ENCODE results near the gene ST8SIA6.

ST8SIA6 gene

DNA sequence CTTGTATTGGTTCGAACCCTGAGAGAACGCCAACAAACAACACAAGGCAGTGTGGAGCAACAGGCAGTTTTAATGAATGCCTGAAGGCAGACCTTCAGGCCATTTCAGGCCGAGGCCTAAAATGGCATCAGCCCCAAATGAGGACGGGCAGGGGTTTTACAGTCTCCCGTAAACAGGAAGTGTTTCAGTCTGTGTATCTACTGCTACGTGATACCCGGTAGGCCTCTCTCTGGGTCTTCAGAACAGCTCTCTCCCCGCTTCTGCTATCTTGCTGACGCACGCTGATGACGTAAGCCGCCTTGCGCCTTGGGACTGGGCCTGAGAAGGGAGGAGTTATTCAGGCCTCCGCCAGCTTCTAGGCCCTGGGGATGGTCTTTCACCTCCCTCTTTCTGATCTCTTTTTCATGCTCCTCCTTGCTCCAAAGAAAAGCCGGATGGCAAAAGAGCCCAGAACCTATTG, 67.7 kb downstream of the ST8SIA6 start:
- FAIRE-seq = no peak

DNA sequence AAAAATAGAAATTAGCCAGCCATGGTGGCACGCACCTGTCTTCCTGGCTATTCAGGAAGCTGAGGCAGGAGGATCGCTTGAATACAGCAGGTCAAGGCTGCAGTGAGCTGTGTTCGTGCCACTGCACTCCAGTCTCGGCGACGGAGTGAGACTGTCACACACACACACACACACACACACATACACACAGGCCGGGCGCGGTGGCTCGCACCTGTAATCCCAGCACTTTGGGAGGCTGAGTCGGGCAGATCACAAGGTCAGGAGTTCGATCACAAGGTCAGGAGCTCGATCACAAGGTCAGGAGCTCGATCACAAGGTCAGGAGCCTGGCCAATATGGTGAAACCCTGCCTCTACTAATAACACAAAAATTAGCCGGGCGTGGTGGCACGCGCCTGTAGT, 68.4 kb downstream of the ST8SIA6 start:
- FAIRE-seq (no peak), DNase-seq (ENCODE audit: low spot score) (no peak)

More for the DNA sequence above, 67.7 kb downstream of the ST8SIA6 start:
- DNase-seq (ENCODE audit: low spot score) = no peak

DNA sequence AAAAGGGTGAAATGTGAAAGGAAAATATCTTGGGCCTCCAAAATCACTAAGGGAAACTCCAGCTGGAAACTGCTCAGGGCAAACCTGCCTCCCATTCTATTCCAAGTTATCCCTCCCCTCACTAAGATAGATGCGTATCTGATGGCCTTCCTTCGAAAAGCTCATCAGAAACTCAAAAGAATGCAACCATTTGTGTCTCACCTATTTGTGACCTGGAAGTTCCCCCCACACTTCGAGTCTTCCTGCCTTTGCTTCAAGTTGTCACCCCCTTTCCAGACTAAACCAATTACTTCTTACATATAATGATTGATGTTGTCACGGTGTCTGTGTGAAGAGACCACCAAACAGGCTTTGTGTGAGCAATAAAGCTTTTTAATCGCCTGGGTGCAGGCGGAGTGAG, 69.3 kb downstream of the ST8SIA6 start:
- no peak for DNase-seq (ENCODE audit: low spot score)
- no peak for FAIRE-seq

DNA sequence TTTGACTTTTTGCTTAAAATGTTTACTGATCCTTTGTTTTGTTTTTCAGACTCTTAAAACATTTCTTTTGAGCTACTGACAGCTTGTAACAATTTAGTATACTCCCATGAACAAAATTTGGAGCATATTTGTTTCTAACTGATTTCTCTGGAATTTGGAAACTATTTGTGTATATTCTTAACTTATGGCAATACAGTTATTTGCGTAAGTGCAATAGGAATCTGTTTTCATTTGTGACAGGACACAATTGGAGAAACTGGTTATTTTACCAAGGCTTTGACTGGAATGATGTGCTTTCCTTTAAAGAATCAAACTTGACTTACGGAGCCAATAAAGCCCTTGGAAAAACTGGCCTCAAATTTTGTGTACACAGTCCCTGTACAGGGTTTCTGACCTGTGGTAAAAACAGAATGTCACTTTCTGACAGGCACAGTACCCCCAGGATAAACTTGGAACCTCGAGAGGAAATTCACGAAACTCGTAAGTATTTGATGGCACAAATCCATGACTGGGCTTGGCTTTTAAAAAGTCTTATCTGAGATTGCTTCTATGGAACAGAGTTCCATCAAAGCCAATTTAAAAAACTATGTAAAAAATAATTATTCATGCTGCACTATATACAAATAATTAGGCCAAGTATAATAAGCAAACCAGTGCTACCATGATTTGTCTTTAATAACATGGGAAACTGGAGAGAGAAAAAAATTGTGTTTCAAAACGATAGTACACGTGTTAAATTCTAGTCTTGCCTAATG, 70.4 kb downstream of the ST8SIA6 start:
- no peak for DNase-seq (ENCODE audit: low spot score)
- no peak for FAIRE-seq

DNA sequence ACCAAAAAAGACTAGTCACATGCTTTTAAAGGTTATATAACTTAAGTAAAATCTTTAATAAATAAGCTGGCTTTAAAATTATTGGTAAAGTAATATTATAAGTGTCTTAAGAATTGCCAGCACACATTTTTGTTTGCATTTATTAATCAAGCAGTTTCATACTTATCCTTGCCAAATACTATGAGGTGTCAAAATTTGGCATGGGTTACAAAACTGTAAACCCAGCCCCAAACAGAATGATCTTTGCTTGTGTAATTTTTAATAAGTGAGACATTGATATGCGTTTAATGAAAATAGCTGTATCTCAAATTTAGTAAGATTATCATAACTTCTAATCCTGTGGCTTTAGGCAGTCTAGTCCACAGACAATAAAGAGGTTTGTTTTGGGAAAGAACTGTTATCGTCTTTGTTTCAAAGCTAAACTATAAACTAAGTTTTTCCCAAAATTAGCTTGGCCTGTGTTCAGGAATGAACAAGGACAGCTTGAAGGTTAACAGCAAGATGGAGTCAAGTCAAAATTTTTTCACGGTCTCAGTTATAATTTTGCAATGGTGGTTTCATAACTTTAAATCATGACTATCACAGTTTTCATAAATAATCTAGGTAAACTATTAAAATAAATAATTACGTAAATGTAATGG, 72.8 kb downstream of the ST8SIA6 start:
- peak; percentile 33 for FAIRE-seq

DNA sequence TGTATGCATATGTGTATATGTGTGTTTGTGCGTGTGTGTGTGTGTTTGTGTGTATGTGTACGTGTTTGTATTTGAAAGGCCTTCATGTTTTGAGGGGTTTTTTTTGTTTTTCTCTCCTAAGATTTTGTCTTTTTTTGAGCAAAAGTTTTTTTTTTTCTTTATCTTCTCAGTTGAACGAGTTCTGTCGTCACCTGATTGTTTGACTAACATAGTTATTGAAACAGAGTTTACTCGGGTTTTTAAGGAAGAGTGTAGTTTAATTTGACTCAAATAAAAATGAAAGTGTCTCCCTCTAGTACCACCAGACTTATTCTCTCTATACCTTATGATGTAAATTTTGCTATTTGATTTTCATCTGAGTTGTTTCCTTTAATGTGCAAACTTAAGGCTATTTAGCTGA, 73.5 kb downstream of the ST8SIA6 start:
- FAIRE-seq = no peak

More for the DNA sequence above, 72.8 kb downstream of the ST8SIA6 start:
- no peak for DNase-seq (ENCODE audit: low spot score)

DNA sequence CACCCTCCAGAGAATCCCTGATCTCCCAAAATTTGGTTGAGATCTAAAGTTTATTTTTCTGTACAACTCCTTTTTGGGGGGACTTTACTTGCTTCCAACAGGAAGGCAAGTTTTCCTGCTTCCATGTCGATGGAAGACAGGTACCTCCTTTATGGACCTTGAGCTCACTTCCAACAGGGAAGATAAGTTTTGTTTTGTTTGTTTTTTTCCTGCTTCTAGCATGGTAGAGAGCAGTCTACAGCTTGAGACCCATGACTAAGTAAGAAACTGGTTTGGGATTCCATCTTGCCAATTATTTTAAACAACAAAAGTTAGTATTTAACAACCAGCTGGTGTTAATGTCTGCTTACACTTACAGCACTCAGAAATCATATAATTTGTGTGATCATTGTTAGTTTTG, 74.4 kb downstream of the ST8SIA6 start:
- FAIRE-seq = no peak
- DNase-seq (ENCODE audit: low spot score) = no peak

More for the DNA sequence above, 73.5 kb downstream of the ST8SIA6 start:
- no peak for DNase-seq (ENCODE audit: low spot score)

DNA sequence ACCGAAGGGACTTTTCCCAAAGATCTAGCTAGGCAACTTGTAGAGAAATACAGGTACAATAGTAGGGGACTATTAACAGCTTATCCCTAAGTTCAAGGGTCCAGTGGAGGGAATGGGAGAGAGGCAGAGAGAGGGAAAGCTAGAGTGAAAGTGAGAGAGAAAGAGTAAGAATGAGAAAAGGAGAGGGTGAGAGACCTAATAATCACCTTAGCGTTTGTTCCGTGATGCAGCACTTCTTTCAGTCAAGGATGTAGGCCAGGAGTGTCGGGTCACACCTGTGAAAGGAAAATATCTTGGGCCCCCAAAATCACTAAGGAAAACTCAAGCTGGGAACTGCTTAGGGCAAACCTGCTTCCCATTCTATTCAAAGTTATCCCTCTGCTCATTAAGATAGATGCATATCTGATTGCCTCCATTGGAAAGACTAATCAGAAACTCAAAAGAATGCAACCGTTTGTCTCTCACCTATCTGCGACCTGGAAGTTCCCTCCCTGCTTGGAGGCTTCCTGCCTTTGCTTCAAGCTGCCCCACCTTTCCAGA, 75.2 kb downstream of the ST8SIA6 start:
- no peak for DNase-seq (ENCODE audit: low spot score)
- FAIRE-seq = no peak

DNA sequence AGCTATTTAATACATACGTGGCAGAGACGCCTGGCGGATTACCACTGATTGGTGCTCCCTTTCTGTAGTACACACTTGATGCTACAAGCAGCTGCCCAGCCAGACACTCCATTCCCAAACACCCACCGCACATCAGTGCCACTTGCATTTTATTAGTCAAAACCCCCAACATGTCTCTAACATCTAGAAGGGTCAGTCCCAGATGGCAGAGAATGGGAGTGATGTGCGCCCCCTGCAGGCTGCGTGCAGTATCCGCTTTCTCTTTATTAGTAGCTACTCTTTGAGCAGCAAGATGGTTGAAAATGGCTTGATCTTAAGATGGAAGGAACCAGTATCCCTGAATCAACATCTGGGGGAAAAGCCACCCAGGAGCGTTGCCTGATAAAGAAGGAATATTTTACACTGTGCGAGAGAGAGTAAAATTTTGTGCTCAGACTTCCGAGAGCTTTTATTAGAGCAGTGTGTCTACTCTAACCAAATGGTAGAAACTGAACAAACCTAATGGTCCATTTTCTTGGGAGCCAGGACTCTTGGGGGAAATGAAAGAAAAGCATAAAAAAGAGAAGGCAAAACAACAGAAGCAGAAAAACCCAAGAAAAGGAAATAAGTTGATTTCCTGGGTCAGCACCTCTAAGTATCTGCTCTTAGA, 78.3 kb downstream of the ST8SIA6 start:
- FAIRE-seq (no peak), DNase-seq (ENCODE audit: low spot score) (no peak)

DNA sequence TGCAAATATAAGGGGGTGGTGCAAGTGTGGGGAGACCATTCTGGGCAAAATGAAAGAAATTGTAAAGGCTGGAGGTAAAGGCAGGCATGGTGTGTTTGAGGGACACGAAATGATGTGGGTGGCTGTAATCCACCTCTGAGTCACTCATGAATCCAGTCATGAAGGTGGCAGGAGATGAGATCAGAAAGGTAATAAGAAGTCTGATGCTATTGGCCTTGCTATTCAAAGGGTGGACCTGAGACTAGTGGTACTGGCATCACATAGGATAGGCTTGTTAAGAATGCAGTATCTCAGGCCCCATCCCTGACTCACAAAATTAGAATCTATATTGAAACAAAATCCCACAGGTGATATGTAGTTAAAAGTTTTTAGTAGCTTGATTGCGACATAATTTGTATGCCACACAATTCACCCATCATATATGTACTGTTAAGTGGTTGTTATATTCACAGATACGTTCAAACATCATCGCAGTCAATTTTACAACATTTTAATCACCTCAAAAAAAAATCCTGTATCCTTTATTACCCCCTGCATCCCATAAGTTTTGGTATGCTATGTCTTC, 85.6 kb downstream of the ST8SIA6 start:
- no peak for DNase-seq (ENCODE audit: low spot score)
- FAIRE-seq = no peak

DNA sequence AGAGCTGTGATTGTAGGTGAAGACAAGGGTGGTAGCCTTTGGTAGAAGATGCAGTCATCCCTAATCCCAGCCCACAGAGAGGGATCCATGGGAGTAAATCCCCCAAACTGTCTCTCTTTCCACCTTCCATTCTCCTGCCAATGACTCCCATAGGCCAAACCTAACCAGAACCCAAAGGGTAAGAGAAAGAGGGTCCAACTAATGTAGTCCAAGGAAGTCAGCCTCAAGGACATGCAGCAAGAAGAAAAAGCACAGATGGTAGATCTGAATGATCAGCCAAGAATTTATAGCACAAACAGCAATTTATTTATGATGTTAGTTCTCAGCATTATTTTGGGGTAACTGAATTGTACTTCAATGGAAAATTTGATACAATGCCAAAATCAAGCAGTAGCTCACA, 87.7 kb downstream of the ST8SIA6 start:
- DNase-seq (ENCODE audit: low spot score) = no peak
- no peak for FAIRE-seq

DNA sequence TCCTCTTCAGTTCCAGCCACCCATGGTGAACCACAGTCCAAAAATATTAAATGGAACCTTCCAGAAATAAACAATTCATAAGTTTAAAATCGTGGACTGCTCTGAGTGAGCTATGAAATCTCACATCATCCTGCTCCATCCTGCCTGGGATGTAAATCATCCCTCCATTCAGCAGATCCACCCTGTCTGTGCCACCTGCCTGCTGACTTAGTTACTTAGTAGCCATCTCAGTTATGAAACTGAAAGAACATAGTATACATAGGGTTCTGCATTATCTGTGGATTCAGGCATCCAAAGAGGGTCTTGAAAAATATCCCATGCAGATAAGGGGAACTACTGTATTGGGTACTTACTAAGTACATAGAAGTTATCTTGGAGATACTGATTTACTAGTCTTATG, 89.0 kb downstream of the ST8SIA6 start:
- FAIRE-seq (no peak), DNase-seq (ENCODE audit: low spot score) (no peak)

DNA sequence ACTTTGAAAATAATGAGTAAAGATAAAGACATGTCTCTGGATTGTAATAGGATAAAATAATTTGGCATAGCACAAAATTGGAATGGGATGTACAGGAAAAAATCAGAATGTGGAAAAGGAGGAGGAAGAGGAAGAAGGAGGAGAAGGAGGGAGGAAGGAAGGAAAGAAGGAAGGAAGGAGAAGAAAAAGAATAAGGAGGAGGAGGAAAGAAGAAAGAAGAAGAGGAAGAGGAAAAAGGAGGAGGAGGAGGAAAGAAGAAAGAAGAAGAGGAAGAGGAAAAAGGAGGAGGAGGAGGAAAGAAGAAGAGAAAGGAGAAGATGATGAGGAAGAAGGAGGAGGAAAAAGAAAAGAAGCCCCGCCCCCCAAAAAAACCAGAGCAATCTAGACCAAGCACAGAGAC, 95.9 kb downstream of the ST8SIA6 start:
- DNase-seq (ENCODE audit: low spot score) (no peak), FAIRE-seq (no peak)

DNA sequence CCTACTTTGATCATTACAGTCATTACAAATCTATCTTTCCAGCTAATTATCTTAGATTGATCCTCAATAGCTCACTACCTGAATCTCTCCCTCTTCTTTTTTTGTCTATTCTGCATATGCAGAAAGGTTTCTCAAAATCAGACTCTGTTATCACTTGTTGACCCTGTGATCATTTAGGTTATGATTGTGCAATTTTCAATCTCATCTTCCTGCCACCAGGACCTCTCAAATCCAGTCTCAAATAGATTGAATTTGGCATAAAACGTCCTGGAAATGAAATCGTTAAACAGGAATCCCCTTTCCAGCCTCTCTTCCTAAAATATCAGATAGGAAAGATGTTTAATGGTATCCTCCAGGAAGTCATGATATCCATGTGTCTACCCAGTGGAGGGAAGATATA, 96.6 kb downstream of the ST8SIA6 start:
- FAIRE-seq (no peak), DNase-seq (ENCODE audit: low spot score) (no peak)

DNA sequence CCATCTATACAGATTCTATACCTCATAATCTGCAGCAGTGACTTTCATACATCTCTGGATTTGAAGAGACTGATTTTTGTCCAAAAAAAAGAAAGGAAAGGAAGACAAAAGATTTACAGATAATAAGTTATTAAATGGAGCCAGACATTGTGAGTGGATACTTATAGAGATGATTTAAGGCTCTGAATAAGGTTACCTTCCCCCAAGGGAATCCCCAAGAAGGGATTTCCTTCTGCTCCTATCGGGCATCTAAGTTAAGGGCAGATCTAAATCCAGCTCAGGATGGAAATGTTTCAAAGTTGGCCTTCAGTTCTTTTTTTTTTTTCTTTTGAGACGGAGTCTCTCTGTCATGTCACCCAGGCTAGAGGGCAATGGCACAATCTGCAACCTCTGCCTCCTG, 97.6 kb downstream of the ST8SIA6 start:
- FAIRE-seq = no peak
- DNase-seq (ENCODE audit: low spot score) = no peak

DNA sequence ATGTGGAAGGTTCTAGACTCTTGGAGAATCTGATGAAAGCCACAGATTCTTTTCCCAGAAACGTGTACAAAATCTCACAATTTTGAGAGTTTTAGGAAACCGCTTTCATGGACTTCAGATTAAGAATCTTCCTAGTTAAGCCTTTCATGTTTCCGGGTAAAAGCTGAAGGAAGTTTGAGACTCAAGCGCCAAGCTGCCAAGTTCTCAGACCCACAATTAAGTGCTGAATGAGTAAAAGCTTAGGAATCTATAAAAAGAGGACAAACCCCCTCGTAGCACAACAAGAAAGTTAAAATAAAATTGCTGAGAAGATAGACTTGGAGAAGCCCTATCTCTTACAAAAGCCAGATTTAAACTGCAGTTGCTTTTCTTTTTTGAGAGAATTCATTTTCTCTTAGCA, 99.6 kb downstream of the ST8SIA6 start:
- FAIRE-seq (no peak), DNase-seq (ENCODE audit: low spot score) (no peak)

DNA sequence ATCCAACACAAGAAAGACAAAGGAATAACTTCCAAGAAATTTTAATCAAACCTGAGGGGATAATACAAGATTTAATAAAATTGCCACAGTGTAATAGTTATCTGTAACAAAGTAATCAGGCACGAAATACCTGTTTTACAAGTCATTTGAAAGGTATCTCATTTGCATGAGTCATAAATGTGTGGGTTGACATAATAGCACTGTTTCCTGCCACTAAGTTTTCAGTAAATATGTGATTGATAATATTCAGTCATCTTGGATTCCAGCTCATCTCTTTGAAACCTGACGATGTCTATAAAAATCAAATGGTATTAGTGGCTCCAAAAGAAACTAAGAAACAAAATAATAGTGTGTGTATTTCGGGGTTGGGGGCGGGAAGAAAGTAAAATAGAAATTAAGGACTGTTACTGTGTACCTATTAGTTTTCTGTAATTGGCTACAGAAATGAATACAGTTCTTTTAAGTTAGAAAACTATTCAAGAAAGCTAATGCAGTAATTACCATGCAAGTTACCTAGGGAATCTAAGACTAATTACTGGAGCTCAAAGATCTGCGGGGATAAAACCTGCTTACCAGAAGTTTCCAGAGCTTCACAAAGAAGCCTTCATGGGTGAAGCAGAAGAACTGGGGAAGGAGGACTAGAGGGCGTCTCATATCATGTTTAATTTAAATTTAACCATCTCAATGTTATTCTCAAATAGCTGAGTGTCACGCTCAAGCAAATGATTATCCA, 100.7 kb downstream of the ST8SIA6 start:
- DNase-seq (ENCODE audit: low spot score) = peak; percentile 41
- FAIRE-seq = peak; percentile 76

DNA sequence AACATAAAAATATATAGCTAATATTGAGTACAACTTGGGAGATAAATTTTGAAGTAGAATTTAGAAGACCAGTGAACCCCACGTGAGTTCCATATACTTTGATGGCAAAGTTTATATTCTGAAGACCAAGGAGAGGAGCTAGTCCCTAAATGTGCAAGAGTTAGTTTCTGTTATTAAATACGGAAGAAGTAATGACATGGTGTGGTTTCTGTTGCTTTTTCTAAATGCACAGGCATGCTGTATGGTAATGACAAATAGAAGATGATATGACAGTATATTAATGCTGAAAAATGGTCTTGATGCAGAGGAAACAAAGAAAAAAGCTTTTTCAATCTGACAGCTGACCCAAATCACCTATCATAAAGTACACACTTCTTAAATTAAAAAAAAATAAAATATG, 101.8 kb downstream of the ST8SIA6 start:
- DNase-seq (ENCODE audit: low spot score) (no peak), FAIRE-seq (no peak)

DNA sequence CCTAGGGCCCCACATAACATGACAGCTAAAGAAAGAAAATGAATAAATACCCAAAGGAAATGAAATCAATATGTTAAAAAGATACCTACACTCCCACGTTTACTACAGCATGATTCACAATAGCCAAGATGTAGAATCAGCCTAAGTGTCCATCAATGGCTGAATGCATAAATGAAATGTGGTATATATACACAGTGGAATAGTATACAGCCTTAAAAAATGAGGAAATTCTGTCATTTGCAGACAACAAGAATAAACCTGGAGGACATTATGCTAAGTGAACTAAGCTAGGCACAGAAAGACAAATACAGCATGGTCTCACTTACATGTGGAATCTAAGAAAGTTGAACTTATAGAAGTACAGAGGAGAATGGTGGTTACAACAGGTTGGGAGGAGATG, 102.9 kb downstream of the ST8SIA6 start:
- no peak for DNase-seq (ENCODE audit: low spot score)
- FAIRE-seq = no peak

DNA sequence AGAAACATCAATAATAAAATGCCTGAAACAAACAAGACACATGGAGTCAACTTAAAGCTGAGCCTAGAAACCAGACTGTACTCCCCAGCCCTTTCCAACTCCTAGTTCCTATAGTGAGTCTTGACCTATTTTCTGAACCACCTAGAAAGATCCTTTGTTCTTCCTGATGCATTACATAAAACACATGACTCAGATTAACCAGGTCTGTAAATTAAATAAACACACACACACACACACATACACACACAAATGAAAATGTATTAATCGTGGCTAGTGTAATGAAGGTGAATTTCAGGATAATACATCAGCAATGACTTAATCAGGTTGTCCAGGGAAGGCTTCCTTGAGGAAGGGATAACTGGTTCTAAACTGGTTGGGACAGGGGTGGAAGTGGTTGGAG, 104.7 kb downstream of the ST8SIA6 start:
- DNase-seq (ENCODE audit: low spot score) = no peak
- no peak for FAIRE-seq
